ENCODE measurements around the gene DCAF12.

The DCAF12 gene

DNA sequence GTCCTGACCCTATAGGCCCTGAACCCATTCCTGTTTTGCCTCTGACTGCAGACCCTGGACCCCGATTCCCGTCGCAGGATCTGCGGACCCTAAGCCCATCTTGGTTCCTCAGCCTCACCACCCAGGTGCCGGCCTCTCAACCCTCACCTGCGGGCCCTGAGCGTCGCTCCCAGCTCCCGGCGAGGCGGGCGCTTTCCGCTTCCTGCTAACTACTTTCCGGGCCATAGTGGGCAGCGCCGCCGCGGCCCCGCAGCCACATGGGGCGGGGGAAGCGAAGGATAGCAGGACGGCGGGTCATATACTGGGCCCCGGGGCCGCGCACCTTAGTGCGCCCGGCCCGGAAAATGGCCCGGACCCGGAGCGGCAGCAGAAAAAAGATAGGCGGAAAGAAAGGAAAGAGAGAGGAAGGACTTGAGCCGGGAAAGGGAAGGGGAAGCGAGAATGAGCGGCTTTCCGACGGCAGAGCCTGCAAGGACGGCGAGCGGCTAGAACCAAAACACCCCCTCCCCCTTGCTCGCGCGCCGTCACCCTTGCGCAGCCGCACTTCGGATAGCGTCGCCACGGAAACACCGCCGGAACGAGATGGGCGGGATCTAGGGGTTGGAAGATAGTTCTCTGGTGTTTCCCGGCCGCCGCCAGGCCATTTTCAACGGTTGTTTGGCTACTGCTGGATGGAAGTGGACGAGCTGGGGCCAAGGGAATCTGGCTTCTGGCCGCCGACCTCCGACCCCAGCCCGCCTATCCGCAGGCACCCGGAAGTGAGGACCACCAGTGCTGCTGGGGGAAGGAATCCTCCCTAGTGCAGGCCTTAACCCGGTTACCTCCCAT is at the start of gene DCAF12:
DCAF12 (minus strand) TSS at position 492 of the 828 bp plus-strand sequence; CDS start at position 225, 267 bp downstream.
- peak within 1 kb of the TSS; percentile 53 for H3K9ac ChIP-seq
- peaks cover 24% of the 10 kb centered on the region for H3K79me2 ChIP-seq
- peak within 1 kb of the TSS; percentile 82 for H3K27ac ChIP-seq
- no peaks in the 10 kb centered on the region for H3K36me3 ChIP-seq (ENCODE audit: control insufficient read depth, insufficient read depth, low read length)
- TF ChIP-seq CTCF (IDR thresholded peaks at IDR 0.05): no peak
- H3K4me1 ChIP-seq: peaks cover 4% of the 10 kb centered on the region
- peak within 1 kb of the TSS; percentile 90 for H2AFZ ChIP-seq
- peak within 1 kb of the TSS; percentile 95 for H3K4me2 ChIP-seq (ENCODE audit: low read length)
- no peaks in the 10 kb centered on the region for H3K27me3 ChIP-seq (ENCODE audit: control insufficient read depth, insufficient read depth, low read length)
- peak within 1 kb of the TSS; percentile 96 for H3K4me3 ChIP-seq (ENCODE audit: low read depth, low read length)
- no peaks in the 10 kb centered on the region for H3K9me3 ChIP-seq (ENCODE audit: control insufficient read depth, low read length)

DNA sequence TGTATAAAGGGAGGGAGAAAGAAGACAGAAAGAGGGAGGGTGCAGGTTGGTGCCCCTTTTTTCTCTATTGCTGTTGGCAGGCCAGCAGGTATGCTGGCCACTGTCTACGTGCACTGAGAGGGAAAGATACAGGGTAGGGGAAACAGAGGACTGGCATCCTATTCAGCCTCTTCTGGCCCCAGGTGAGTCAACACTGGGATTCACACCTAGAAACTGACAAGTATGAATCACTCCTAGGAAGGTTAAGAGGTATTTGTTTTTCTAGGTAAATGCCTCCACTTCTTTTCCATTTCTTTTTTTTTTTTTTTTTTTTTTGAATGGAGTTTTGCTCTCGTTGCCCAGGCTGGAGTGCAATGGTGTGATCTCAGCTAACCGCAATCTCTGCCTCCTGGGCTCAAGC is 49.6 kb upstream of the DCAF12 start:
- no peak for TF ChIP-seq CTCF (IDR thresholded peaks at IDR 0.05)

DNA sequence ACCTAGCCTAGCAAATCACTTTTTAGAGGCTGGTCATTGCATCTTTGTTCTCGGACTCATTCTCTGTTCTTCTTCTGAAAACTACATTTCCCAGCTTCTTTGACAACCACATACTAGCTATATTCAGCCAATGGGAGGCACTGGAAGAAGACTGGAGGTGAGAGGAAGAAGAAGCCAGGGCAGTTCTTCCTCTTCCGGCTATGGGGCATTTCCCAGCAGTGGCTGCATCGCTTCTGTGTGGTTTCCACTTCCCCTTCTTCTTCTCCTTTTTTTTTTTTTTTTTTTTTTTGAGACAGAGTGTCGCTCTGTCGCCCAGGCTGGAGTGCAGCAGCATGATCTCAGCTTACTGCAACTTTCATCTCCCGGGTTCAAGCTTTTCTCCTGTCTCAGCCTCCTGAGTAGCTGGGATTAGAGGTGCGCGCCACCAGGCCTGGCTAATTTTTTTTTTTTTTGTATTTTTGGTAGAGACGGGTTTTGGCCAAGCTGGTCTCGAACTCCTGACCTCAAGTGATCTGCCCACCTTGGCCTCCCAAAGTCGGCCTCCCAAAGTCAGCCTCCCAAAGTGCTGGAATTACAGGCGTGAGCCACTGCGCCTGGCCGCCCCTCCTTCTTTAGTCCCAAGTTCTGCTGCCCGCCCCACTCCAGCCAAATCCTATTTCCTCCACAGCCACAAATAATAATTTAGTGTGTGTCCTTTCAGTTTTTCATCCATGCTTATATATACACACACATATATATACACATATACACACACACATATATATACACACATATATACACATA is 45.4 kb upstream of the DCAF12 start:
- Histone ChIP-seq H3K27me3 (ENCODE audit: control insufficient read depth, insufficient read depth, low read length) (no peaks in the 10 kb centered on the region), H3K36me3 (ENCODE audit: control insufficient read depth, insufficient read depth, low read length) (no peaks in the 10 kb centered on the region), H3K27ac (no peak overlapping the region), H3K9me3 (ENCODE audit: control insufficient read depth, low read length) (no peaks in the 10 kb centered on the region), H3K79me2 (no peaks in the 10 kb centered on the region), H3K4me3 (ENCODE audit: low read depth, low read length) (no peak overlapping the region), H2AFZ (no peak overlapping the region), H3K4me2 (ENCODE audit: low read length) (no peak overlapping the region), H3K9ac (no peak overlapping the region), H3K4me1 (no peaks in the 10 kb centered on the region)
- no peak for TF ChIP-seq CTCF (IDR thresholded peaks at IDR 0.05)

More for the DNA sequence above, 49.6 kb upstream of the DCAF12 start:
- H2AFZ ChIP-seq: no peak overlapping the region
- H3K27me3 ChIP-seq (ENCODE audit: control insufficient read depth, insufficient read depth, low read length): no peaks in the 10 kb centered on the region
- H3K4me1 ChIP-seq: no peaks in the 10 kb centered on the region
- H3K9me3 ChIP-seq (ENCODE audit: control insufficient read depth, low read length): no peaks in the 10 kb centered on the region
- no peak overlapping the region for H3K9ac ChIP-seq
- no peak overlapping the region for H3K4me2 ChIP-seq (ENCODE audit: low read length)
- H3K36me3 ChIP-seq (ENCODE audit: control insufficient read depth, insufficient read depth, low read length): no peaks in the 10 kb centered on the region
- peaks cover 7% of the 10 kb centered on the region for H3K79me2 ChIP-seq
- H3K4me3 ChIP-seq (ENCODE audit: low read depth, low read length): no peak overlapping the region
- no peak overlapping the region for H3K27ac ChIP-seq

- no peak for TF ChIP-seq CTCF (IDR thresholded peaks at IDR 0.05)
- H3K27me3 ChIP-seq (ENCODE audit: control insufficient read depth, insufficient read depth, low read length): no peaks in the 10 kb centered on the region
- H2AFZ ChIP-seq: no peak overlapping the region
- H3K79me2 ChIP-seq: no peaks in the 10 kb centered on the region
- no peak overlapping the region for H3K27ac ChIP-seq
- H3K4me2 ChIP-seq (ENCODE audit: low read length): no peak overlapping the region
- no peak overlapping the region for H3K9ac ChIP-seq
- H3K4me3 ChIP-seq (ENCODE audit: low read depth, low read length): no peak overlapping the region
- H3K9me3 ChIP-seq (ENCODE audit: control insufficient read depth, low read length): no peaks in the 10 kb centered on the region
- H3K36me3 ChIP-seq (ENCODE audit: control insufficient read depth, insufficient read depth, low read length): no peaks in the 10 kb centered on the region
- H3K4me1 ChIP-seq: no peaks in the 10 kb centered on the region
Measured at GRCh38 chr9:34170237-34170991, 43.9 kb upstream of the DCAF12 start.
